NCI-H226 (cell line): Measurements from ENCODE around the gene ODF2.
"Not testable (repeated sequence)": the region's sequence is repeated elsewhere in the genome, so short reads cannot be mapped to it uniquely, and the experiment has no call there.

Experiments
- DNase-seq: peaks from one replicate; pipeline ENCODE4 v3.0.0-alpha.2; 2015

The ODF2 gene

DNA sequence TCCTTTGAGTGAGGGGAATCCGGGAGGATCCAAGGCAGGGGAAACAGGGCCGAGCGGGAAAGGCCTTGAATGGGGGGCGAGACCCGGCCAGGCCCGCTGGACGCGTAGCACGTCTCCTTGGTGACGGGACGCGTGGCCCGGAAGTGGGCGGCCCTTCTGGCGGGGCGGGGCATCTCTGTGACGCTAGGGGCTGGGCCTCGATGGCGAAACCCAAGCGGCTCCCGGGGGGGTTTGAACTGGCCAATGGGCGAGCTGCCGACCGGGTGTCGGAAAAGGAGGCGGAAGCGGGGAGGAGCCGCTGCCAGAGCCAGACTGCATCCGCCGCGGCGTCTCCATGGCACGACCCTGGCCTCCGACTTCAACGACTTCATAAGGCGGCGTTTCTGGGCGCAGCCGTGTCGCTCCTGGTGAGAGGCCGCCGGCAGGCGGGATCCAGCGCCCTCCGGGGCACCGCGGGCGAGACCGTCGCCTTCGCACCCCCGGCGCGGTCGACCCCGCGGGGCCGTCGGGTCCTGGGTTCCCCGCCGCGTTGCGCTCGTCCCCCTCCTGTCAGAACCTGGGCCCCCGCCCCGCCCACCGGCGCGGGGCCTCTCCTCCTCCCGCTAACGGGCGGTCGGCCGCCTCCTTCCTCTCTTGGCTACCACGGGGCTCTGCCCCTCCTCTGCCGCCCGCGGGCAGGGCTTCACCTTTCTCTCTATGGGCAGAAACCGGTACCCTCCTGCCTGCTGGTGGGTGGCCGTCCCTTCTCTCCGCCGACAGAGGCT lies at the start of gene ODF2:
TSS of gene ODF2 (plus strand) at position 158 of the 764 bp plus-strand sequence. CDS start at position 244, 86 bp downstream.
- peak; percentile 90 for DNase-seq

DNA sequence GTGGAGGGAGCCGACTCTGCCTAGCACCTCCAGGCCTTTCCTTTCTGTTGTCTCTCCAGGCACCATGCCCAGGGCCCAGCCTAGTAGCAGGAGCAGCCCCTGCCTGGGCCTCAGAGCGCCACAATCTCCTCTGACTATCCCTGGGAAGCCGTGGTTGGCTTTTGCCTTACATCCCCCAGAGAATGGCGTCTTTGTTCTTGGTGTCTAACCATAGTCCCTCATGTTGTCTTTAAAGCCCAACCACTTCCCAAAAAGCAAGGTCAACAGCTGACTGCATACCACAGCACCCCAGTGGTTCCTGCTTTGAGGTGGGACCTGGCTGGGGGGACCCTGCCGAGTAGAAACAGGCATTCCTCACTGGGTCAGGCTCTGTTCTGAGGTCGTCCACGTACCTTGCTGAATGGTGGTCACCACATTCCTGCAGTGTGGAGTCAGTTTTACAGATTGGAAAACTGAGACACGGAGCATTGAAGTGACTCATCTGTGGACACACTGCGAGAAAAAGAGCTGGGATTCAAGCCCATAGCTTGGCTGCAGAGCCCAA lies 48.9 kb upstream of the ODF2 start:
- no peak for DNase-seq

DNA sequence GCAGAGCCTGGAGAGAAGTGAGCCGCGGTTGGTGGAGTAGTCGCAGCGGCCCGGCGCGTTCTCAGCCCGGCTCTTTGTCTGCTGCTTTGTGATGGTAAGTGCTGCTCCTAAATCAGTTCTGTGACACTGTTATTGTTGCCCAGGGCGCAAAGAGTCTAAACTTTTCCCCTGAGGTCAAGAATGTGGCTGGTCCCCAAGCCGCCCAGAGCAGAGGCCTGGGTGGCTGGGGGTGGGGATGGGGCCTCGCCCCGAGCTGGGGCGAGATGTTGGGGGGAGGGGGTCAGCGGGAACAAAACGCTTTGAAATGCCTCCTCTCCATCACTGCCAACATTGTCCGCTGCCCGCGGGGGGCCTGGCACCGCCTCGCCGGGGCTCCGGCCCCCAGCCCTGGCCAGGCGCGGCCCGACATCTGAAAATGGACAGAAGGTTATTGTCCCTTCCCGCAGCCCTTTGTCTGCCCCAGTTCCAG lies 46.8 kb upstream of the ODF2 start:
- no peak for DNase-seq

DNA sequence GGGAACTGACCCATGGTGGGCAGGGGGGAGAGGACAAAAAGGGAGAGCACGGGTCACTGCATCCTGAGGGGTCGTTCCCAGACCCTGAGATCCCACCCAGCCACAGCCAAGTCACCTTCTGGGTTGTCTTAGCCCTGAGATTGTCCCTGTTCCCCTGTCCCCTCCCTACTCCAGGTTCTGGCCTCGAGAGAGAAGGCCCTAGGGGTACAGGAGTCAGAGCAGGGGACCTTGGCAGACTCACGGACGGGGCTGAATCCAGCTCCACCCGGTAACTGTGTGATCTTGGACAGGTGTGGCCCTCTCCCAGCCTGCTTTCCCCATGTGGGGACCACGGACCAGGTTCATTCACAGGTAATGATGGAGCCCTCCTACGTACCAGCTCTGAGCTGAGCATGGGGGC lies 46.4 kb upstream of the ODF2 start:
- no peak for DNase-seq

DNA sequence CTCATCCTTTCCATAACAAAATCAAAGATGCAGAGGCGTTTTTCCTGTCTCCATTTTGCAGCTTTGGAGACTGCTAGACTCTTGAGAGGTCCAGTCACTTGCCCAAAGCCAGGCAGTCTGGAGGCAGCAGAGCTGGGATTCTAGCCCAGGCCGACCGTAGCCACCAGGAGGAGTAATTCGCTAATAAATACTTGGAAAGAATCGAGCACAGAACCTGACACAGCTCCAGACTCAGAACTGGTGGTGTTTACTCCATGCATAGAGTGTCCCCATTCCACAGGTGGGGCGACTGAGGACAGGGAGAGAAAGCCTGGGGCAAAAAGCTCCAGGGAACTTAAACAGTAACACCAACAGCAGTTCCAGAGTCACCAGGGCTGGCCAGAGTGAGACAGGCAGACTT lies 45.8 kb upstream of the ODF2 start:
- DNase-seq: no peak

DNA sequence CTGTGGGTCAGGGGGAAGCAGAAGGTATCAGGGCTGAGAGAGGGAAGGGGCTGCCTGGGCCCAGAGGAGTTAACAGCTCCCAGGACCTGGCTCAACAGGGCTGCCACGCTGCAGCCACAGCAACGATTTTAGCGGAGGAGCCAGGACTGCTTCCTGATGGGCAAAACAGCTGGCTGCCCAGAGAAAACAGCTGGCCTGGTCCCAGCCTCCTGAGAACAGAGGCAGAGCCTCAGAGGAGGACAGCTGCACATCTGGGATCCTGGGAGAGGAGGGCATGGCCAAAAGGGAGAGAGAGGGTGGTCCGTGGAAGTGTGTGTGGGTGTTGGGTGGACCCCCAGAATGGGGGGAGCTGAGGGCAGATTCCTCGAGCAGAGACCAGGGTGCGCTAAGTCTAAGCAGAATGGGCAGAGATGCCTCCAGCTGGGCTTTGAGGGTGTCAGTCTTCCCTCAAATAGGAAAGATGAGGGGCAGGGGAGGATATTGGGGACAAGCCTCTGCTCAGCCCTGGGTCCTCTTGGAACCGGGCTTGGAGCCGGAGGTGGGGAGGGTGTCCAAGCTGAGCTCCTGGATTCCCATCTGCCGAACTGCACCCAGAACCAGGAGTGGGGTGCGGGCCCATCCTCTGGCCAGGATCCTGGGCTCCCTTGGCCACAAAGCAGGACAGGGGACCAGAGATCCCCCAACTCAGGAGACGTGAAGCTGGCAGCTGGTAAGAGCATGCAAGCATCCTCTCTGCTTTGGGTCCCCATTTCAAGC lies 44.3 kb upstream of the ODF2 start:
- DNase-seq: no peak

DNA sequence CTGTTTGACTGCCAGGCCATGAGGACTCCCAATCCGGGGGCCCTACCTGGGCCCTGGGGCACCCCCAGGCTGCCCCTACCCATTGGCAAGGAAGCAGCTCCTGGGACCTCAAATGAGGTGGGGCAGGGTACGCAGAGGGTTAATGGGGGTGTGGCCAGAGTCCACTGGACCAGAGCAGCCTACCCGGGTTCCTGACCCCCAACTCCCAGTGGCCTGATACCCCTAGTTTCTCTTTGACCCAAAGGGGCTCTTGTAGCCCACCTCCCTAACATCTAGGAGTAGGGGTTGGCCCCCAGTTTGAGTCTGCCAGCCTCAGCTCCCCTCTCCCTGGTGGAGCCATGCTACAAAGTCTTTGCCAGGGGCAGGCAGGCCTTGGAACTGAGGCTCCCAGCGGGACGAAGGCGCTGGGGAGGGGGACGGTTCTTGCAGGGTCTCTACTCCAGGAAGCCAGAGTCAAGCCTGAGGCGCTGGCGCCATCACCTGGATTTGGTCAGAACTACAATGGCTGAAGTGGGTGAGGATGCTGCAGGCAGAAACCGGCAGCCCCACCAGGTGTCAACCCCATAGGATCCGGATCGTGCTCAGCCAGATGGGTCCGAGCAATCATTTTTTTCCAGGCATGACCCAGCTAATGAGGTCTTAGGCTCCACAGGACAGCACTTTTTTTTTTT lies 43.6 kb upstream of the ODF2 start:
- no peak for DNase-seq

DNA sequence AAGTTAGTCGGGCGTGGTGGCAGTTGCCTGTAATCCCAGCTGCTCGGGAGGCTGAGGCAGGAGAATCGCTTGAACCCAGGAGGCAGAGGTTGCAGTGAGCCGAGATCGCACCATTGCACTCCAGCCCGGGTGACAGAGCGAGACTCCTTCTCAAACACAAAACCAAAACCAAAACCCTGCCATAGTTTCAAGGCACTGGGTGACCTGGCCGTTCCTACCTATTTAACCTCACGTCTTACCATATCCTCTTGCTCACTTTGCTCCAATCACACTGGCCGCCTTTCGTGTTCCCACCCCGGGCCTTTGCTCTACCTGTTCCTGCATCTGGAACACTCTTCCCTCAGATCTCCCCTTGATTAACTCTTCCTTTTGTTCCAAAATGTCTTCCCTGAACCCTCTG lies 42.1 kb upstream of the ODF2 start:
- DNase-seq: not testable (repeated sequence)

DNA sequence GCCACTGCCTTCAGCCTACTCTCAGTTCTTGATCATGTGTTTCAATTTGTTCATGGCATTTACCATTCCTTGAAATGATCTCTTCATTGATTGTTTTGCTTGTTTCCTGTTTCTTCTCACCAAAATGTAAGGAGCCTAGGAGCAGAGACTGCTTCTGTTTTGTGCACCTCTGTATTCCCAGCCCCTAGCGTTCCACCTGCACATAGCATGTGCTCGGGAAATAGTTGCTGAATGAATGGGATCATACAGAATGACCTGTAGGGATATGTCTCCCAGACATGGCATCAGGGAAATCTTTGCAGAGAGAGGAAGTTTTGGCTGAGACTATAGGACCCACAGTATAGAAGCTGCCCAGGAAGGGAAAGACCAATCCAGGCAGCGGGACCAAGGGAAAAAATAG lies 41.3 kb upstream of the ODF2 start:
- no peak for DNase-seq

DNA sequence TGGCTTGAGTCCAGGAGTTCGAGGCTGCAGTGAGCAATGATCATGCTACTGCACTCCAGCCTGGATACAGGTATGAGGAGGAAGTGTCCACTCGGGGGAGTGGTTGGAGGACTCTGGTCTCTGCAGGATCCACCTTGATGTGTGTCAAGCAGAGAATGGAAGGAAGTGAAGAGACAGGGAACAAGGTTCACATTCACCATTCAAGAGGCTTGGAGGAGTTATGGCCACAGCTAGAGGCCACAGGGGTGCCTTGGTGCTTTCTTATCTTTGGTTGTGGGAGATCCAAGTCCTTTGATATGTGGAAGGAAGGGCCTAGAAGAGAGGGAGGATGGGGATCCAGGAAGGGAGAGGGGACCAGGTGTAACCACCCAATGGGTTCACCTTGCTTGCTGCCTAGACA lies 40.5 kb upstream of the ODF2 start:
- no peak for DNase-seq

DNA sequence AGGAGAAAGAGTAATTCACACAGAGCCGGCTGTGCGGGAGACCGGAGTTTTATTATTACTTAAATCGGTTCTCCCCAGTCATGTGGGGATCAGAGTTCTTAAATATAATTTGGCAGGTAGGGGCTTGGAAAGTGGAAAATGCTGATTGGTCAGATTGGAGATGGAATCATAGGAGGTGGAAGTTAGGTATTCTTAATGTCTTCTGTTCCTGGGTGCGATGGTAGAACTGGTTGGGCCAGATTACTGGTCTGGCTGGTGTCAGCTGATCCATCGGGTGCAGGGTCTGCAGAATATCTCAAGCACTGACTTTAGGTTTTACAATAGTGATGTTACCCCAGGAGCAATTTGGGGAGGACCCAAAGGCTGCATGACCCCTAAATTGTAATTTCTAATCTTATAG lies 39.8 kb upstream of the ODF2 start:
- no peak for DNase-seq

DNA sequence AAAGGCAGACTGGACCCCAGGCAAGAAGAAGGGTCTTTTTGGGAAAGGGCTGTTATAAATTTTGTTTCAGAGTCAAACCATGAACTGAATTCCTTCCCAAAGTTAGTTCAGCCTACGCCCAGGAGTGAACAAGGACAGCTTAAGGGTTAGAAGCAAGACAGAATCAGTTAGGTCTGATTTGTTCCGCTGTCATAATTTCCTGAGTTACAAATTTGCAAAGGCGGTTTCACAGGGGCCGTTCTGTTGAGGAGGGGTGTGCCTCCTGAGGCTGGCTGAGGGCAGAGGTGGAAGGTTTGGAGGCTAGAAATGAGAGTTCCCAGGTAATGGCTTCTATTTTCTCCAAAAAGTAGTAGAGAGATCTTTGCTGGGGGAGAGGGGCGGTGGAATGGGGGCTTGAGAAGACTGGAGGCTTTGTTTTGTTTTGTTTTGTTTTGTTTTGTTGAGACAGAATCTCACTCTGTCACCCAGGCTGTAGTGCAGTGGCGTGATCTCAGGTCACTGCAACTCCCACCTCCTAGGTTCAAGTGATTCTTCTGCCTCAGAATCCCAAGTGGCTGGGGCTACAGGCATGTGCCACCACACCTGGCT lies 39.3 kb upstream of the ODF2 start:
- DNase-seq: no peak

DNA sequence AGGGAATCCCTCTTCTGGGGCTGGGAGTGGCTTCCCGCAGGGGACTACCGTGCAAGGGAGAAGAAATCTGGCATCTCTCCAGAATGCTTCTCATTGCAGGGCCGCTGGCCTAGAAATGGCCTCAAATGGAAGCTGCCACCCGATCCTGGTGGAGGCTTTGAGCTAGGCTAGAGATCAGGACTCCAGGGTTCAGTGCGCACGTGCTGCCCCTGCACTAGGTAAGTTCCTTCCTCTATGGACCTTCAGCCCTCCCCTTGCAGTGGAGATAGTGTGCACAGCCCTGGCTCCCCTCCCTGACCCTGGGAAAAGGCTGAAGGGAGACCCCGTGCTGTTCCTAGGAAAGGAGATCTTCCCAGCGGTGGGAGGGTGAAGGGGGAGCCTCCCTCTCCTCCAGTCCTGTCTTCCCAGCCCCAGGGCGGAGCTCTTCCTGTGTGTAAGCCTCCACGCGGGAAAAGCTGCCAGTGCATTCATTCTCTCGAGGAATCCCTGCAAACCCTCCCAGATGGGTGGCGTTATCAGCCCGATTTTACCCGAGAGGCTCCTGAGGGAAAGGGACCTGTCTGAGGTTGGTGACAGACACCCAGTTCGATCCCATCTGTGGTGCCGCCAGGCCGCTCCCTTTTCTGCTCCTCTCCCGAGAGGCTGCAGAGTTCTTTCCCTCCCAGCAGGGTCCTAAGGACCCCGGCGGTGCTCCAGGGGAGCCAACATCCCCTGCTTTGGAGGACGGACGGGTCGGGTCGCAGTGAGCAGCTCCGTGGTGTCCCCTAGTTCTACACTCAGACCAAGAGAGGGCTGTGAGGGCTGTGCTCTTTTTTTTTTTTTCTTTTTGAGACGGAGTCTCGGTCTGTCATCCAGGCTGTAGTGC lies 36.5 kb upstream of the ODF2 start:
- DNase-seq: peak; percentile 38

DNA sequence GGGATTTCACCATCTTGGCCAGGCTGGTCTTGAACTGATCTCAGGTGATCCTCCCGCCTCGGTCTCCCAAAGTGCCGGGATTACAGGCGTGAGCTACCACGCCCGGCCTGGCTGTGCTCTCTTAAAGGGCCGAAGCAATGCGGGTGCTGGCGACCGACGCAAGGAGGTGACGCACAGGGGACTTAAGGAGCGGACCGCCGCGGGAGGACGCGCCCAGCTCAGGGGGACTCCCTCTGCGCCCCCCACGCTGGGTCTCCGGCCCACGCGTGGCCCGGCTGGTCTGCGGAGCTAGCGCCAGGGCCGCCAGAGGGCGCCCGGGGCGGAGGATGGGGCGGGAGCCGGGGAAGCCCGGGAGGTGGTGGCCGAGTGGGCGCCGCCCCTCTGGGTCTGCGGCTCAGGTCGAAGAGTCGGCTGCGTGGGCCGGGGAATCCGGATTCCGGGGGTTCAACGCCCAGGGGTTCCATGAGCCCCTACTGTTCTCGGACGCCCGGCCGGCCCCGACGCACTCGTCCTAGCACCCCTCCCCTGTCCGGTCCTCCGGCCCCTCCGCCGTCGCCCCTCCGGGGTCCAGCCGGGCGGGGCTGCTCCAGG lies 35.7 kb upstream of the ODF2 start:
- peak; percentile 60 for DNase-seq

DNA sequence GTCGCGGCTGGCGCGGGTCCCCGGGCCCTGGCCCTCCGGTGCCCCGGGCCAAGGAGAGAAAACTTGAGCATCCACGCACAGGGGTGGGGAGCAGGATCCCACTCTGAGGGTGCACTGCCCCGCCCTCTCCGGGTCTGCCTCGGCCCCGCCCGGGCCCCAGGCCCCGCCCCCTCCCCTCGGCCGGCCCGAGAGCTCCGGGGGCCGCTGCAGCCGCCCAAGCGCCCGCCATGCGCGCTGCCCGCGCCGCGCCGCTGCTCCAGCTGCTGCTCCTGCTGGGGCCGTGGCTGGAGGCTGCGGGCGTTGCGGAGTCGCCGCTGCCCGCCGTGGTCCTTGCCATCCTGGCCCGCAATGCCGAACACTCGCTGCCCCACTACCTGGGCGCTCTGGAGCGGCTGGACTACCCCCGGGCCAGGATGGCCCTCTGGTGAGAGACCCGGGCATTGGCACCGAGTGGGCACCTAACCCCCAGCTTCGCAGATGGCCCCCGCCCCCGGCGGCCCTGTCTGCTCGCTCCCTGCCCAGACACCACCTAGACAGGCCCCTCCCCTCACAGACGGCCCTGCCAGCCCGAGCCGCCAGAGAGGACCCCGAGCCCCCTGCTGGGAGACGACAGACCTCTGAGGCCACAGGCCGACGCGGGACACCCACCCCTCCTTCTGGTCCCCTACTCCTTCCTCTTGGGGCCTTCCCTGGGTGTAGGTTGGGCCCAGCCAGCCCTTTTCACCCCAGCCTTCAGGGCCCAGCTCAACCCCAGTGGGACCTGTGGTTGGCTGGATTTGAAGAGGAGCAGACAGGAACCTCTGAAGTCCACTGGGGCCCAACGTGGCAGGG lies 34.9 kb upstream of the ODF2 start, which contains the start of gene CERCAM:
TSS of gene CERCAM (plus strand) at position 207 of the 831 bp plus-strand sequence. CDS start at position 228, 21 bp downstream.
- DNase-seq: peak; percentile 31

DNA sequence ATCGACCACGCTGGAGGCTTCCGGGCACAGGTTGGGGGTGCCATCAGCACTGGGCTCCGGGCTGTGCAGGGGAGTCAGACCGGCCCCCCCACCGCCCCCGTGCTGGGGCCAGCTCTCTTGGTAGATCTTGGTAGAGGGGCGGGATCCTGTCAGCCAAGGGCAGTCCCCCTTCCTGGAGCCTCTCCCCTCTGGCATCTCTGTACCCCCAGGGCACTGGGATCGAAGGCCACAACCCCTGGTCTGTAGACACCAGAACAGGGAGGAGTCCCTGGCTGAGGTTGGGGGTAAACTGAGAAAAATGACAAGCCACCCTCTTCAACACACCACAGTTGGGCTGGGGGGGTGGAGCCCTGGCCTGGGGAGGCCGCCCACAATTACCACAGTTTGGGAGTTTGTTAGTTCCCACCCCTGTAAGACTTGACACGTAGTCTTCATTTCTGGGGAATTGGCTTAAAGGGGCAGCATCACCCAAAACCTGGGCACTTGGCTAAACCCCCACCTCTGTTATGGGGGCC lies 34.3 kb upstream of the ODF2 start:
- DNase-seq: no peak

DNA sequence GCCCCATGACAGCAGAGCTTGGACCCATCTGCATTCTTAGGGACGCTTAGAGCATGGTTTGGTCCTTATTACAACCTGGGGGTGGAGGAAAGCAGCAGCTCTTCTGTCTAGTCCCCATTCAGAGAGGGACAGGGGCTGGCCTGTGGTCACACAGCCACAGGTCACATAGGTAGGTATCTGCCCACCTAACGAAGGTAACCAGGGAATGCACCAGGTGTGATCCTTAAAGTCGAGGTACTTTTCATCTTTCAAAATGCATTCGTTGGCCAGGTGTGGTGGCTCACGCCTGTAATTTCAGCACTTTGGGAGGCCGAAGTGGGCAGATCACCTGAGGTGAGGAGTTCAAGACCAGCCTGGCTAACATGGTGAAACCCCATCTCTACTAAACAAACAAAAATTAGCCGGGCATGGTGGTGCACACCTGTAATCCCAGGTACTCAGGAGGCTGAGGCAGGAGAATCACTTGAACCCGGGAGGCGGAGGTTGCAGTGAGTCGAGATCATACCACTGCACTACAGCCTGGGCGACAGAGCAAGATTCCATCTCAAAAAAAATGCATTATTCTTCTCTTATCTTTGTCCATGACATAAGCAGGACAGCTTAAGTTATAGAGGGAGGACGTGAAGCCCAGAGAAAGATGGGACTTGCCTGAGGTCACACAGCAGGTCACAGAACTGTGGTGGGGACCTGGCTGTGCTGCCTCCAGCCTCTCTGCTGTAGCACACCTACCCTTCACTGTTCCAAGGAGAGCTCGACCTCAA lies 33.6 kb upstream of the ODF2 start:
- DNase-seq: not testable (repeated sequence)

DNA sequence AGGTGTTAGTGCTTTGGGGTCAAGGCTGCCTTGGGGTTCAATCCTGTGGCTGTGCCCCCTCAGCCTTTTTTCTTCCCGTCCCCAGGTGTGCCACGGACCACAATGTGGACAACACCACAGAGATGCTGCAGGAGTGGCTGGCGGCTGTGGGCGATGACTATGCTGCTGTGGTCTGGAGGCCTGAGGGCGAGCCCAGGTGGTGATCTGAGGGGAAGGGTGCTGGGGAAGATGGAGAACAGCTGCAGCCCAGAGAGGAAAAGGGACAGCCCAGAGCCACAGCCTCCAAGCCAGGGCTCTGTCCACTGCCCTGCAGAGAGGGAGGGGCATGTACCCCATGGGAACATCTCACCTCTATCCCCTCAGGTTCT lies 33.0 kb upstream of the ODF2 start:
- DNase-seq: no peak

DNA sequence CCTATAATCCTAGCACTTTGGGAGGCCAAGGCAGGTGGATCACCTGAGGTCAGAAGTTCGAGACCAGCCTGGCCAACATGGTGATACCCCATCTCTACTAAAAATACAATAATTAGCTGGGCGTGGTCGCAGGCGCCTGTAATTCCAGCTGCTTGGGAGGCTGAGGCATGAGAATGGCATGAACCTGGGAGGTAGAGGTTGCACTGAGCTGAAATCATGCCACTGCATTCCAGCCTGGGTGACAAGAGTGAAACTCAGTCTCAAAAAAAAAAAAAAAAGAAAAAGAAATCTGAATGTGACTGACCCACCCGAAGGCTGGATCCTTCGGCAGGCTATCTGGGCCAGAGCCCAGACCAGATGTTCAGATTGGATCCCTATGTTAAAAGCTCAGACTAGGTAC lies 32.5 kb upstream of the ODF2 start:
- DNase-seq: not testable (repeated sequence)
